Measurements from ENCODE around the gene FSTL4. TPM values are rescaled to one million over a fixed set of nuclear protein-coding genes. Genes with fewer than 3 reads are reported as not detected.

FSTL4 gene
- total RNA-seq, 1 experiment from 2014 or later: not detected

GRCh38 chr5:133398646-133399101 is 213.7 kb downstream of the FSTL4 start:
- Mint-ChIP-seq H3K4me3 (ENCODE audit: low read depth, unreplicated experiment) (no peak overlapping the region), H3K27ac (ENCODE audit: unreplicated experiment) (no peak overlapping the region), H3K27me3 (ENCODE audit: unreplicated experiment) (peaks cover 84% of the 10 kb centered on the region), H3K4me1 (ENCODE audit: low read depth, unreplicated experiment) (no peaks in the 10 kb centered on the region), H3K36me3 (ENCODE audit: insufficient read depth, unreplicated experiment) (no peaks in the 10 kb centered on the region), H3K9me3 (ENCODE audit: low read depth, unreplicated experiment) (no peaks in the 10 kb centered on the region)
- DNase-seq: no peak
- intact Hi-C loops (cut with micrococcal nuclease; ENCODE audit: unreplicated experiment): no loop called here
- no peak for TF ChIP-seq CTCF (IDR thresholded peaks at IDR 0.05; ENCODE audit: unreplicated experiment)
- CTCF ChIA-PET: interaction anchor here (0.8 kb wide), 1 partner anchor 40 kb away, joined by 3 read pairs; no protein-coding TSS in a partner anchor
- BruUV-seq (replicated peaks): no TSS peak

- peaks cover 83% of the 10 kb centered on the region for H3K27me3 Mint-ChIP-seq (ENCODE audit: unreplicated experiment)
- CTCF ChIA-PET: interaction anchor here (0.7 to 1.5 kb wide), 2 partner anchors 8 to 35 kb away, joined by 3 read pairs; no protein-coding TSS in a partner anchor
- H3K27ac Mint-ChIP-seq (ENCODE audit: unreplicated experiment): no peak overlapping the region
- BruUV-seq (replicated peaks): no TSS peak
- H3K4me1 Mint-ChIP-seq (ENCODE audit: low read depth, unreplicated experiment): no peaks in the 10 kb centered on the region
- H3K36me3 Mint-ChIP-seq (ENCODE audit: insufficient read depth, unreplicated experiment): no peaks in the 10 kb centered on the region
- H3K4me3 Mint-ChIP-seq (ENCODE audit: low read depth, unreplicated experiment): no peak overlapping the region
- DNase-seq: no peak
- no peaks in the 10 kb centered on the region for H3K9me3 Mint-ChIP-seq (ENCODE audit: low read depth, unreplicated experiment)
- no peak for TF ChIP-seq CTCF (IDR thresholded peaks at IDR 0.05; ENCODE audit: unreplicated experiment)
- intact Hi-C loops (cut with micrococcal nuclease; ENCODE audit: unreplicated experiment): no loop called here
Observed at GRCh38 chr5:133397990-133398645, 214.2 kb downstream of the FSTL4 start.

GRCh38 chr5:133397348-133397747 is 215.0 kb downstream of the FSTL4 start:
- intact Hi-C loops (cut with micrococcal nuclease; ENCODE audit: unreplicated experiment): no loop called here
- no TSS peak for BruUV-seq (replicated peaks)
- Mint-ChIP-seq H3K27me3 (ENCODE audit: unreplicated experiment) (peaks cover 84% of the 10 kb centered on the region), H3K4me3 (ENCODE audit: low read depth, unreplicated experiment) (no peak overlapping the region), H3K36me3 (ENCODE audit: insufficient read depth, unreplicated experiment) (no peaks in the 10 kb centered on the region), H3K9me3 (ENCODE audit: low read depth, unreplicated experiment) (no peaks in the 10 kb centered on the region), H3K27ac (ENCODE audit: unreplicated experiment) (no peak overlapping the region), H3K4me1 (ENCODE audit: low read depth, unreplicated experiment) (no peaks in the 10 kb centered on the region)
- no peak for TF ChIP-seq CTCF (IDR thresholded peaks at IDR 0.05; ENCODE audit: unreplicated experiment)
- no peak for DNase-seq
- CTCF ChIA-PET: interaction anchor here (0.7 to 1.5 kb wide), 2 partner anchors 9 to 34 kb away, joined by 3 read pairs; no protein-coding TSS in a partner anchor

- CTCF ChIA-PET: interaction anchor here (1.5 kb wide), 1 partner anchor 10 kb away, joined by 3 read pairs; no protein-coding TSS in a partner anchor
- Mint-ChIP-seq H3K9me3 (ENCODE audit: low read depth, unreplicated experiment) (no peaks in the 10 kb centered on the region), H3K27ac (ENCODE audit: unreplicated experiment) (no peak overlapping the region), H3K4me3 (ENCODE audit: low read depth, unreplicated experiment) (no peak overlapping the region), H3K27me3 (ENCODE audit: unreplicated experiment) (peaks cover 84% of the 10 kb centered on the region), H3K36me3 (ENCODE audit: insufficient read depth, unreplicated experiment) (no peaks in the 10 kb centered on the region), H3K4me1 (ENCODE audit: low read depth, unreplicated experiment) (no peaks in the 10 kb centered on the region)
- no peak for TF ChIP-seq CTCF (IDR thresholded peaks at IDR 0.05; ENCODE audit: unreplicated experiment)
- DNase-seq: no peak
- intact Hi-C loops (cut with micrococcal nuclease; ENCODE audit: unreplicated experiment): no loop called here
- BruUV-seq (replicated peaks): no TSS peak
Observed at GRCh38 chr5:133396814-133397213, 215.5 kb downstream of the FSTL4 start.
